Neural progenitor cell (in vitro differentiated cells): ENCODE results near the gene FAT4. TPM values are rescaled to one million over a fixed set of nuclear protein-coding genes. Genes with fewer than 3 reads are reported as not detected.
A peak's percentile ranks its signal among the peaks of the same experiment; 100 is the strongest.

ENCODE experiments used
- DNase-seq: peaks from one replicate; pipeline ENCODE4 v3.0.0-alpha.2; 2016; ENCODE audit warnings: low spot score
- H2AFZ ChIP-seq: fragments of 200-600 bp; sonication (generic); replicated peaks from 2 replicates; pipeline ENCODE4 v1.6.1; 2016; ENCODE audit warnings: antibody characterized with exemption
- H3F3A ChIP-seq: fragments of 200-600 bp; sonication (generic); 2 replicates; pipeline ENCODE4 v1.6.1; 2016; ENCODE audit warnings: antibody characterized with exemption, low read depth
- H3K27ac ChIP-seq: fragments of 200-600 bp; sonication (generic); 2 replicates; pipeline ENCODE4 v1.5.1; 2016; ENCODE audit warnings: mild to moderate bottlenecking
- H3K27me3 ChIP-seq: fragments of 200-600 bp; sonication (generic); 2 replicates; pipeline ENCODE4 v1.6.1; 2016; ENCODE audit warnings: mild to moderate bottlenecking, moderate library complexity
- H3K36me3 ChIP-seq: fragments of 200-600 bp; sonication (generic); 2 replicates; pipeline ENCODE4 v1.5.1; 2016
- H3K4me1 ChIP-seq: fragments of 200-600 bp; sonication (generic); 2 replicates; pipeline ENCODE4 v1.6.1; 2016; ENCODE audit warnings: mixed run types
- H3K4me2 ChIP-seq: fragments of 200-600 bp; sonication (generic); 2 replicates; pipeline ENCODE4 v1.6.1; 2016
- H3K4me3 ChIP-seq: fragments of 200-600 bp; sonication (generic); 2 replicates; pipeline ENCODE4 v1.5.1; 2016
- H3K79me2 ChIP-seq: fragments of 200-600 bp; sonication (generic); 2 replicates; pipeline ENCODE4 v1.6.1; 2016; ENCODE audit warnings: low read depth
- H3K9ac ChIP-seq: fragments of 200-600 bp; sonication (generic); 2 replicates; pipeline ENCODE4 v1.6.1; 2016
- H3K9me3 ChIP-seq: fragments of 200-600 bp; sonication (generic); 2 replicates; pipeline ENCODE4 v1.5.1; 2016; ENCODE audit warnings: low read depth
- H4K20me1 ChIP-seq: fragments of 200-600 bp; sonication (generic); 2 replicates; pipeline ENCODE4 v1.6.1; 2016; ENCODE audit warnings: low read depth
- H3K27ac Mint-ChIP-seq: 3 replicates; pipeline ENCODE4 v1.8.0; 2021; ENCODE audit warnings: mixed read lengths
- H3K27me3 Mint-ChIP-seq: 2 replicates; pipeline ENCODE4 v1.8.0; 2022; ENCODE audit warnings: low read depth, mild to moderate bottlenecking, inconsistent platforms, moderate library complexity, mixed read lengths; ENCODE audit not compliant: insufficient read depth
- H3K36me3 Mint-ChIP-seq: 3 replicates; pipeline ENCODE4 v1.8.0; 2021; ENCODE audit warnings: mixed read lengths
- H3K4me1 Mint-ChIP-seq: 3 replicates; pipeline ENCODE4 v1.8.0; 2021; ENCODE audit warnings: mixed read lengths
- H3K4me3 Mint-ChIP-seq: 3 replicates; pipeline ENCODE4 v1.8.0; 2021; ENCODE audit warnings: mild to moderate bottlenecking, moderate library complexity, mixed read lengths
- H3K9me3 Mint-ChIP-seq: 3 replicates; pipeline ENCODE4 v1.8.0; 2020; ENCODE audit warnings: mixed read lengths
- CTCF ChIP-seq: fragments of 200-600 bp; sonication (generic); IDR thresholded peaks from 2 replicates; pipeline ENCODE4 v1.5.1; 2017; ENCODE audit warnings: antibody characterized with exemption, mild to moderate bottlenecking
- EZH2 ChIP-seq: fragments of 200-600 bp; sonication (generic); IDR thresholded peaks from 2 replicates; pipeline ENCODE4 v1.6.1; 2017; ENCODE audit warnings: antibody characterized with exemption, mild to moderate bottlenecking, moderate library complexity
- EZH2phosphoT487 ChIP-seq: fragments of 200-600 bp; sonication (generic); IDR thresholded peaks from 2 replicates; pipeline ENCODE4 v1.6.1; 2017; ENCODE audit warnings: antibody characterized with exemption
- total RNA-seq: library from RNA; depleted of rRNA; stranded (reverse); fragments of >200 nt; gene quantifications from 2 replicates; pipeline ENCODE4 v1.2.3, GENCODE V29; 2015; ENCODE audit warnings: low replicate concordance

Gene FAT4
- total RNA-seq, 1 donor from 2014 or later, result 8.5 TPM

GRCh38 chr4:125346616-125347015 lies 31.9 kb downstream of the FAT4 start:
- Histone ChIP-seq H4K20me1 (no peaks in the 10 kb centered on the region), H3K36me3 (no peaks in the 10 kb centered on the region), H3K27me3 (no peaks in the 10 kb centered on the region), H3F3A (peaks cover 39% of the 10 kb centered on the region), H3K9me3 (no peaks in the 10 kb centered on the region), H2AFZ (no peak overlapping the region), H3K4me1 (peaks cover 70% of the 10 kb centered on the region), H3K4me2 (peak overlapping the region; percentile 72), H3K4me3 (no peak overlapping the region), H3K9ac (no peak overlapping the region), H3K79me2 (peaks cover 66% of the 10 kb centered on the region), H3K27ac (peak overlapping the region; percentile 86)
- Mint-ChIP-seq H3K36me3 (no peaks in the 10 kb centered on the region), H3K9me3 (no peaks in the 10 kb centered on the region), H3K4me1 (peaks cover 35% of the 10 kb centered on the region), H3K27ac (peak overlapping the region; percentile 27), H3K27me3 (no peaks in the 10 kb centered on the region), H3K4me3 (no peak overlapping the region)
- DNase-seq, result peak; percentile 45
- TF ChIP-seq CTCF (no peak), EZH2 (no peak), EZH2phosphoT487 (no peak)

GRCh38 chr4:125350470-125351135 lies 35.8 kb downstream of the FAT4 start:
- no peaks in the 10 kb centered on the region for H3K27me3 Mint-ChIP-seq
- Histone ChIP-seq H3K9me3 (no peaks in the 10 kb centered on the region), H3K9ac (no peak overlapping the region), H3K4me3 (peak overlapping the region; percentile 19), H3K4me2 (peak overlapping the region; percentile 36), H3K4me1 (peaks cover 73% of the 10 kb centered on the region), H2AFZ (peak overlapping the region; percentile 90), H3K36me3 (no peaks in the 10 kb centered on the region), H3F3A (peaks cover 35% of the 10 kb centered on the region), H3K27ac (peak overlapping the region; percentile 86), H3K27me3 (no peaks in the 10 kb centered on the region), H3K79me2 (peaks cover 57% of the 10 kb centered on the region), H4K20me1 (no peaks in the 10 kb centered on the region)
- no peak overlapping the region for H3K4me3 Mint-ChIP-seq
- peak overlapping the region; percentile 33 for H3K27ac Mint-ChIP-seq
- H3K36me3 Mint-ChIP-seq, result no peaks in the 10 kb centered on the region
- H3K4me1 Mint-ChIP-seq, result peaks cover 26% of the 10 kb centered on the region
- DNase-seq, result peak; percentile 17
- TF ChIP-seq EZH2phosphoT487 (no peak), CTCF (no peak), EZH2 (no peak)
- H3K9me3 Mint-ChIP-seq, result no peaks in the 10 kb centered on the region

- peak overlapping the region; percentile 44 for H3K27ac ChIP-seq
- peaks cover 60% of the 10 kb centered on the region for H3K79me2 ChIP-seq
- peaks cover 74% of the 10 kb centered on the region for H3K4me1 ChIP-seq
- H4K20me1 ChIP-seq, result no peaks in the 10 kb centered on the region
- H3K9me3 ChIP-seq, result no peaks in the 10 kb centered on the region
- H3K4me3 Mint-ChIP-seq, result no peak overlapping the region
- no peak overlapping the region for H3K4me2 ChIP-seq
- peaks cover 29% of the 10 kb centered on the region for H3F3A ChIP-seq
- H3K27ac Mint-ChIP-seq, result no peak overlapping the region
- no peak for TF ChIP-seq CTCF
- no peak for TF ChIP-seq EZH2
- no peak for TF ChIP-seq EZH2phosphoT487
- no peak for DNase-seq
- H2AFZ ChIP-seq, result peak overlapping the region; percentile 6
- H3K4me1 Mint-ChIP-seq, result peaks cover 25% of the 10 kb centered on the region
- H3K9ac ChIP-seq, result no peak overlapping the region
- no peaks in the 10 kb centered on the region for H3K27me3 Mint-ChIP-seq
- no peaks in the 10 kb centered on the region for H3K9me3 Mint-ChIP-seq
- H3K36me3 Mint-ChIP-seq, result no peaks in the 10 kb centered on the region
- H3K27me3 ChIP-seq, result no peaks in the 10 kb centered on the region
- no peak overlapping the region for H3K4me3 ChIP-seq
- no peaks in the 10 kb centered on the region for H3K36me3 ChIP-seq
These were observed 37.8 kb downstream of the FAT4 start for GRCh38 chr4:125352521-125352920.
